ACC112 (cell line): ENCODE results near the gene CKLF.
"Not testable (repeated sequence)": the region's sequence is repeated elsewhere in the genome, so short reads cannot be mapped to it uniquely, and the experiment has no call there.

Experiments
- H2AFZ ChIP-seq: fragments of 200-600 bp; sonication (generic); one replicate; pipeline ENCODE4 v1.6.0; 2017; ENCODE audit warnings: antibody characterized with exemption, low read length; ENCODE audit not compliant: unreplicated experiment
- H3K27ac ChIP-seq: fragments of 200-600 bp; sonication (generic); 2 replicates; pipeline ENCODE4 v1.5.1; 2014; ENCODE audit warnings: low read depth, mild to moderate bottlenecking, antibody characterized with exemption, low read length, moderate library complexity
- H3K27me3 ChIP-seq: fragments of 200-600 bp; sonication (generic); 2 replicates; pipeline ENCODE4 v1.6.1; 2014; ENCODE audit warnings: mild to moderate bottlenecking, antibody characterized with exemption, low read length, moderate library complexity, mixed read lengths; ENCODE audit not compliant: insufficient read depth
- H3K36me3 ChIP-seq: fragments of 200-600 bp; sonication (generic); 2 replicates; pipeline ENCODE4 v1.6.1; 2016; ENCODE audit warnings: mild to moderate bottlenecking, antibody characterized with exemption, low read length, moderate library complexity, mixed read lengths; ENCODE audit not compliant: insufficient read depth
- H3K4me1 ChIP-seq: fragments of 200-600 bp; sonication (generic); one replicate; pipeline ENCODE4 v1.6.1; 2016; ENCODE audit warnings: low read length, mixed read lengths; ENCODE audit not compliant: insufficient read depth, unreplicated experiment, control insufficient read depth
- H3K4me3 ChIP-seq: fragments of 200-600 bp; sonication (generic); 2 replicates; pipeline ENCODE4 v1.5.1; 2014; ENCODE audit warnings: mild to moderate bottlenecking, low read depth, low read length
- H3K79me2 ChIP-seq: fragments of 200-600 bp; sonication (generic); one replicate; pipeline ENCODE4 v1.6.0; 2016; ENCODE audit warnings: low read length; ENCODE audit not compliant: control insufficient read depth, unreplicated experiment, insufficient read depth

Gene CKLF

DNA sequence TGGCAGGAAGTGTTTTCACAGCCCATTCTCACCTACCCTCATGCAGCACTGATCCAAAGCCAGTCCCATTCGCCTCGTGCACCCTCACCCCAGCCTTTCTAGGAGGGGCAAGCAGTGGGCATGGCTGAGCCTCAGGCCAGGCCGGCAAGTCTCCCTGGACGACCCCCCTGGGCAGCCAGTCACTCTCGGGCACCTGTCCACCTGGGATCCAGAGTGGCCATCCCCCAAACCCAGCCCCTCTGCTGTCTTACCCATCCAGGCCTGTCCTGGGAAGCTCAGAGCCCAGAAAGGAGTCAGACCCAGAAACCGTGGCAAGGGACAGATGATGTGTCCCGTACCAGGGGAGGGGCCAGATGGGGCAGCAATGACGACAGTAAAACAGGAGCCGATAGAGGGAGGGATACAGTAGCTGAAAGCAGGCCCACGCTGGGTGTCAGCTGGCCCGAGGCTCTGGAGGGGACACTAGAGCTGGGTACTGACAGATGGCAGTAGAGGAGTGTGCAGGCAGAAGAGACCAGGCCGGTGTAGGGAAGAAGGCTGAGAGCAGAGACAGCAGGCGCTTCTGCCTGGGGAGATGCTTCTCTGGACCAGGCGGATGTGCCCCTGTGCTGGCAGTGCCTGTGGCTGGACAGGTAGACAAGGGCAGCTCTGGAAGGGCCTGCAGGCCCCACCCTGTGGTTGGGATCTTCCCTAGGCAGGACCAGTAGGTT, 57.9 kb downstream of the CKLF start:
- H3K4me3 ChIP-seq, result no peak overlapping the region
- H3K36me3 ChIP-seq, result peaks cover 4% of the 10 kb centered on the region; the same call in 1 of the 2 replicates
- H3K79me2 ChIP-seq, result peaks cover 33% of the 10 kb centered on the region
- H3K4me1 ChIP-seq, result peaks cover 16% of the 10 kb centered on the region
- H3K27ac ChIP-seq, result no peak overlapping the region
- H2AFZ ChIP-seq, result no peak overlapping the region
- H3K27me3 ChIP-seq, result no peaks in the 10 kb centered on the region

DNA sequence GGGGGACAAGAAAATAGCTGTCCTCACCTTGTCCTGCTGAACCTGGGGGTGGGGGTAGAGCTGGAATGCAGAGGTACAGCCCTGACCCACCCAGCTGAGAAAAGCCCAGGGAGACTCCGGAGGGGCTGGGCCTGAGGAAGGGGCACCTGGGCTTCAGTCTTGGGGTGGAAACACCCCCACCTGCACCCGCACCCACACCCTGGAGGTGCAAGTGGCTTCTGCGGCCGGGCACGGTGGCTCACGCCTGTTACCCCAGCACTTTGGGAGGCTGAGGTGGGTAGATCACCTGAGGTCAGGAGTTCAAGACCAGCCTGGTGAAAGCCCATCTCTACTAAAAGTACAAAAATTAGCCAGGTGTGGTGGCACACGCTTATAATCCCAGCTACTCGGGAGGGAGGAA, 59.5 kb downstream of the CKLF start:
- Histone ChIP-seq H3K79me2 (peaks cover 17% of the 10 kb centered on the region), H3K4me1 (peaks cover 21% of the 10 kb centered on the region)
- not testable (repeated sequence) for H3K4me3 ChIP-seq, H3K36me3 ChIP-seq, H3K27me3 ChIP-seq, H2AFZ ChIP-seq, H3K27ac ChIP-seq

DNA sequence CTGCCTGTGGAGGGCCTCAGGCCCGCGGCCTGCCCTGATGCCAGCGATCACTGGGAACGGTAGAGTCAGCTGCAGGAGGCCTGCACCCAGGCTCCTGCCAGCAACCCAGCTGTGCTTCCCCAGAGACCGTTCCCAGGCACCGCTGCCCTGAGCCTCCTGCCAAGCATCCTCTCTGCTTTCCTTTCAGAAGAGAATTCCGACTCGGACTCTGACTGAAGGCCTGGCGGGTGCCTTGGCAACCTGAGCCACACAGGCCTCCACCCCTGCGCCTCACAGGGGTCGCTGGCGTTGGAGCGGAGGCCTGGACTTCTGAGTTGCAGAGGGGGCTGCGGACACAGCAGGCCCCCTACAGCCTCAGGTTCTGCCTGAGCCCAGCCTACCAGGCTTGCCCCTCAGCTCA, 60.0 kb downstream of the CKLF start:
- no peak overlapping the region for H3K4me3 ChIP-seq
- peaks cover 4% of the 10 kb centered on the region; the same call in 1 of the 2 replicates for H3K36me3 ChIP-seq
- peaks cover 12% of the 10 kb centered on the region for H3K79me2 ChIP-seq
- H2AFZ ChIP-seq, result no peak overlapping the region
- H3K27ac ChIP-seq, result no peak overlapping the region
- peaks cover 26% of the 10 kb centered on the region for H3K4me1 ChIP-seq
- H3K27me3 ChIP-seq, result no peaks in the 10 kb centered on the region

DNA sequence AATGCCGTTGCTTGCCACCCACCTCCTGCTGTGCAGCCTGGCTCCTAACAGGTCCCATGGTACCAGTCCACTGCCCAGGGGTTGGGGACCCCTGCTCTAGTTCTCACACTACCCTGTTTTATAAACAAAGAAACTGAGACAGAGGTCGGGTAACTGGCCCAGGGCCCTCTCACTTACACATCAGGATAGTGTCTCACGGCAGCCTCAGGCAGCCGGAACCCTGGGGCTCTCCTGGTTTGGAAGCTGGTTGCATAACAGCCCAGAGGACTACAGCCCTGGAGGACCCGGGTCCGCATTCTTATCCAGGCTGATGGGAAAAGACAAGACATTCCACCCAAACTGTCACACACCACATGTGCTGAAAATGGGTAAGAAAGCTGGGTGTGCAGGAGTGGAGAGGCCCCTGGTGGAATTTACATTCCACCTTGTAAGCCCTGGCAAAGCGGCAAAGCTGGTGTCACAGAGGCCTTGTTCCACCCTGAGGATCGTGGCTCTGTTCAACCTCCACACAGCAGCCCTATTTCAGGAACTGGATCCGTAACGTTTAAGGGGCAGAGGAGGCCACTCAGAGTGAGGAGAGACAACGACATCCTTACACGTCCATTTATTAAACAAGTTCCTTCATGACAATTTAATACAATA, 61.9 kb downstream of the CKLF start:
- Histone ChIP-seq H3K4me1 (peaks cover 33% of the 10 kb centered on the region), H3K36me3 (peaks cover 3% of the 10 kb centered on the region; the same call in 1 of the 2 replicates), H3K27me3 (no peaks in the 10 kb centered on the region), H3K79me2 (peaks cover 4% of the 10 kb centered on the region), H3K27ac (no peak overlapping the region), H2AFZ (no peak overlapping the region), H3K4me3 (no peak overlapping the region)
